Measurements from ENCODE around the gene TEAD1.

Gene TEAD1

GRCh38 chr11:12917822-12918221 is 243.6 kb downstream of the TEAD1 start:
- no CpG with 5 or more reads among the region's 1 CpG for WGBS, 2 donors (ENCODE audit: extremely low coverage in 2 of 2, insufficient read length in 2 of 2, insufficient replicate concordance in 1 of 2)
- no peak overlapping the region for H2BK120ac ChIP-seq (ENCODE audit: low read depth, low read length)
- no peak overlapping the region for H2BK15ac ChIP-seq (ENCODE audit: low read length)
- no peak overlapping the region for H4K91ac ChIP-seq (ENCODE audit: low read depth, low read length, poor library complexity)
- H3K4me3 ChIP-seq (ENCODE audit: low read length in 2 of 2): no peak overlapping the region
- no peaks in the 10 kb centered on the region for H3K27me3 ChIP-seq (ENCODE audit: control insufficient read depth in 3 of 3, insufficient read depth in 3 of 3, low read depth in 1 of 3, low read length in 3 of 3)
- H3K18ac ChIP-seq (ENCODE audit: low read length): no peak overlapping the region
- H3K4ac ChIP-seq (ENCODE audit: low read length): no peak overlapping the region
- no peaks in the 10 kb centered on the region for H3K79me1 ChIP-seq (ENCODE audit: low read depth, low read length)
- no peak overlapping the region for H3K27ac ChIP-seq (replicated peaks; ENCODE audit: low read length)
- H3K4me2 ChIP-seq (ENCODE audit: insufficient read depth, low read length, poor library complexity, severe bottlenecking): no peak overlapping the region
- H3K23ac ChIP-seq (ENCODE audit: low read depth, low read length, poor library complexity): no peak overlapping the region
- no peak overlapping the region for H2AK5ac ChIP-seq (ENCODE audit: low read depth, low read length)
- H3K4me1 ChIP-seq (ENCODE audit: control insufficient read depth in 2 of 2, insufficient read depth in 1 of 2, low read depth in 1 of 2, low read length in 2 of 2): peaks cover 4 to 14% of the 10 kb centered on the region in 2 donors
- peaks cover 5 to 62% of the 10 kb centered on the region in 2 donors for H3K36me3 ChIP-seq (replicated peaks in 1 of 2; ENCODE audit: control insufficient read depth in 2 of 2, insufficient read depth in 2 of 2, low read length in 2 of 2)
- no peak overlapping the region for H3K14ac ChIP-seq (ENCODE audit: low read length)
- H2AFZ ChIP-seq (ENCODE audit: low read length): no peak overlapping the region
- no peak overlapping the region for H2BK12ac ChIP-seq (ENCODE audit: low read length)
- H3K9me3 ChIP-seq (replicated peaks in 1 of 2; ENCODE audit: control insufficient read depth in 2 of 2, insufficient read depth in 1 of 2, low read depth in 1 of 2, low read length in 2 of 2): no peaks in the 10 kb centered on the region
- no peak overlapping the region for H2BK5ac ChIP-seq (ENCODE audit: low read length)
- DNase-seq (ENCODE audit: low spot score): no peak
- no peak overlapping the region for H3K9ac ChIP-seq (ENCODE audit: low read depth, low read length, poor library complexity)
- no peak overlapping the region for H4K8ac ChIP-seq (ENCODE audit: low read depth, low read length)

GRCh38 chr11:12918667-12919066 is 244.4 kb downstream of the TEAD1 start:
- Histone ChIP-seq H3K36me3 (replicated peaks in 1 of 2; ENCODE audit: control insufficient read depth in 2 of 2, insufficient read depth in 2 of 2, low read length in 2 of 2) (peaks cover 5 to 62% of the 10 kb centered on the region in 2 donors), H3K4me1 (ENCODE audit: control insufficient read depth in 2 of 2, insufficient read depth in 1 of 2, low read depth in 1 of 2, low read length in 2 of 2) (peaks cover 4 to 13% of the 10 kb centered on the region in 2 donors), H2BK12ac (ENCODE audit: low read length) (no peak overlapping the region), H3K27me3 (ENCODE audit: control insufficient read depth in 3 of 3, insufficient read depth in 3 of 3, low read depth in 1 of 3, low read length in 3 of 3) (no peaks in the 10 kb centered on the region), H2BK15ac (ENCODE audit: low read length) (no peak overlapping the region), H2AFZ (ENCODE audit: low read length) (no peak overlapping the region), H2BK120ac (ENCODE audit: low read depth, low read length) (no peak overlapping the region), H4K8ac (ENCODE audit: low read depth, low read length) (no peak overlapping the region), H3K4me3 (ENCODE audit: low read length in 2 of 2) (no peak overlapping the region), H3K4me2 (ENCODE audit: insufficient read depth, low read length, poor library complexity, severe bottlenecking) (no peak overlapping the region), H4K91ac (ENCODE audit: low read depth, low read length, poor library complexity) (no peak overlapping the region), H3K9me3 (replicated peaks in 1 of 2; ENCODE audit: control insufficient read depth in 2 of 2, insufficient read depth in 1 of 2, low read depth in 1 of 2, low read length in 2 of 2) (no peaks in the 10 kb centered on the region), H3K23ac (ENCODE audit: low read depth, low read length, poor library complexity) (no peak overlapping the region), H3K18ac (ENCODE audit: low read length) (no peak overlapping the region), H3K4ac (ENCODE audit: low read length) (no peak overlapping the region), H3K79me1 (ENCODE audit: low read depth, low read length) (no peaks in the 10 kb centered on the region), H3K14ac (ENCODE audit: low read length) (no peak overlapping the region), H3K27ac (replicated peaks; ENCODE audit: low read length) (no peak overlapping the region), H3K9ac (ENCODE audit: low read depth, low read length, poor library complexity) (no peak overlapping the region), H2BK5ac (ENCODE audit: low read length) (no peak overlapping the region), H2AK5ac (ENCODE audit: low read depth, low read length) (no peak overlapping the region)
- WGBS, 2 donors (ENCODE audit: extremely low coverage in 2 of 2, insufficient read length in 2 of 2, insufficient replicate concordance in 1 of 2): no CpG with 5 or more reads among the region's 4 CpGs
- no peak for DNase-seq (ENCODE audit: low spot score)

- no peak overlapping the region for H3K4me3 ChIP-seq (ENCODE audit: low read length in 2 of 2)
- H3K23ac ChIP-seq (ENCODE audit: low read depth, low read length, poor library complexity): no peak overlapping the region
- no peak overlapping the region for H2BK5ac ChIP-seq (ENCODE audit: low read length)
- no peak overlapping the region for H3K4me2 ChIP-seq (ENCODE audit: insufficient read depth, low read length, poor library complexity, severe bottlenecking)
- H3K36me3 ChIP-seq (replicated peaks in 1 of 2; ENCODE audit: control insufficient read depth in 2 of 2, insufficient read depth in 2 of 2, low read length in 2 of 2): peaks cover 12 to 70% of the 10 kb centered on the region in 2 donors
- no peaks in the 10 kb centered on the region for H3K4me1 ChIP-seq (ENCODE audit: control insufficient read depth in 2 of 2, insufficient read depth in 1 of 2, low read depth in 1 of 2, low read length in 2 of 2)
- H3K9me3 ChIP-seq (replicated peaks in 1 of 2; ENCODE audit: control insufficient read depth in 2 of 2, insufficient read depth in 1 of 2, low read depth in 1 of 2, low read length in 2 of 2): peaks cover 0 to 3% of the 10 kb centered on the region in 2 donors
- H3K27ac ChIP-seq (replicated peaks; ENCODE audit: low read length): no peak overlapping the region
- H3K14ac ChIP-seq (ENCODE audit: low read length): no peak overlapping the region
- no peak overlapping the region for H3K9ac ChIP-seq (ENCODE audit: low read depth, low read length, poor library complexity)
- H2AFZ ChIP-seq (ENCODE audit: low read length): no peak overlapping the region
- no peak for DNase-seq (ENCODE audit: low spot score)
- no peak overlapping the region for H2BK12ac ChIP-seq (ENCODE audit: low read length)
- no CpG with 5 or more reads among the region's 7 CpGs for WGBS, 2 donors (ENCODE audit: extremely low coverage in 2 of 2, insufficient read length in 2 of 2, insufficient replicate concordance in 1 of 2)
- H3K18ac ChIP-seq (ENCODE audit: low read length): no peak overlapping the region
- no peak overlapping the region for H2AK5ac ChIP-seq (ENCODE audit: low read depth, low read length)
- H4K8ac ChIP-seq (ENCODE audit: low read depth, low read length): no peak overlapping the region
- no peaks in the 10 kb centered on the region for H3K27me3 ChIP-seq (ENCODE audit: control insufficient read depth in 3 of 3, insufficient read depth in 3 of 3, low read depth in 1 of 3, low read length in 3 of 3)
- no peak overlapping the region for H2BK15ac ChIP-seq (ENCODE audit: low read length)
- no peak overlapping the region for H3K4ac ChIP-seq (ENCODE audit: low read length)
- H2BK120ac ChIP-seq (ENCODE audit: low read depth, low read length): no peak overlapping the region
- H4K91ac ChIP-seq (ENCODE audit: low read depth, low read length, poor library complexity): no peak overlapping the region
- no peaks in the 10 kb centered on the region for H3K79me1 ChIP-seq (ENCODE audit: low read depth, low read length)
Observed at GRCh38 chr11:12922418-12922817, 248.2 kb downstream of the TEAD1 start.

GRCh38 chr11:12922980-12923507 is 248.8 kb downstream of the TEAD1 start:
- no peak overlapping the region for H4K8ac ChIP-seq (ENCODE audit: low read depth, low read length)
- H3K27ac ChIP-seq (replicated peaks; ENCODE audit: low read length): no peak overlapping the region
- H2BK5ac ChIP-seq (ENCODE audit: low read length): no peak overlapping the region
- peaks cover 0 to 3% of the 10 kb centered on the region in 2 donors for H3K9me3 ChIP-seq (replicated peaks in 1 of 2; ENCODE audit: control insufficient read depth in 2 of 2, insufficient read depth in 1 of 2, low read depth in 1 of 2, low read length in 2 of 2)
- no peak overlapping the region for H2AK5ac ChIP-seq (ENCODE audit: low read depth, low read length)
- H4K91ac ChIP-seq (ENCODE audit: low read depth, low read length, poor library complexity): no peak overlapping the region
- H3K4me1 ChIP-seq (ENCODE audit: control insufficient read depth in 2 of 2, insufficient read depth in 1 of 2, low read depth in 1 of 2, low read length in 2 of 2): no peaks in the 10 kb centered on the region
- H2AFZ ChIP-seq (ENCODE audit: low read length): no peak overlapping the region
- H2BK12ac ChIP-seq (ENCODE audit: low read length): no peak overlapping the region
- peaks cover 12 to 68% of the 10 kb centered on the region in 2 donors for H3K36me3 ChIP-seq (replicated peaks in 1 of 2; ENCODE audit: control insufficient read depth in 2 of 2, insufficient read depth in 2 of 2, low read length in 2 of 2)
- H3K79me1 ChIP-seq (ENCODE audit: low read depth, low read length): no peaks in the 10 kb centered on the region
- no peak overlapping the region for H3K4me3 ChIP-seq (ENCODE audit: low read length in 2 of 2)
- H3K4ac ChIP-seq (ENCODE audit: low read length): no peak overlapping the region
- no peak overlapping the region for H3K9ac ChIP-seq (ENCODE audit: low read depth, low read length, poor library complexity)
- no peak overlapping the region for H2BK120ac ChIP-seq (ENCODE audit: low read depth, low read length)
- H3K27me3 ChIP-seq (ENCODE audit: control insufficient read depth in 3 of 3, insufficient read depth in 3 of 3, low read depth in 1 of 3, low read length in 3 of 3): no peaks in the 10 kb centered on the region
- H3K18ac ChIP-seq (ENCODE audit: low read length): no peak overlapping the region
- H3K23ac ChIP-seq (ENCODE audit: low read depth, low read length, poor library complexity): no peak overlapping the region
- no peak overlapping the region for H2BK15ac ChIP-seq (ENCODE audit: low read length)
- WGBS, 2 donors (ENCODE audit: extremely low coverage in 2 of 2, insufficient read length in 2 of 2, insufficient replicate concordance in 1 of 2): no CpG with 5 or more reads among the region's 12 CpGs
- DNase-seq (ENCODE audit: low spot score): no peak
- H3K14ac ChIP-seq (ENCODE audit: low read length): no peak overlapping the region
- no peak overlapping the region for H3K4me2 ChIP-seq (ENCODE audit: insufficient read depth, low read length, poor library complexity, severe bottlenecking)

All from neuronal stem cell (in vitro differentiated cells).